Measurements from ENCODE around the gene IP6K1.

GRCh38 chr3:49775538-49775937 is 10.8 kb downstream of the IP6K1 start:
- TF ChIP-seq EZH2 (IDR thresholded peaks at IDR 0.05; ENCODE audit: borderline replicate concordance, low read length) (no peak), CTCF (conservative IDR thresholded peaks at IDR 0.05 in 1 of 2, IDR thresholded peaks at IDR 0.05 in 1 of 2; ENCODE audit: extremely low read depth in 1 of 2, insufficient read depth in 1 of 2, low read depth in 1 of 2, low read length in 2 of 2) (no peak)

Measured in mammary epithelial cell (primary cell).